ENCODE measurements around the gene GLDC.

The GLDC gene

GRCh38 chr9:6616951-6617602 lies 28.5 kb downstream of the GLDC start:
- no peak for DNase-seq

- no peak for DNase-seq
Measured at GRCh38 chr9:6614489-6614888, 31.0 kb downstream of the GLDC start.

- no peak for DNase-seq
Measured at GRCh38 chr9:6611865-6612264, 33.7 kb downstream of the GLDC start.

- no peak for DNase-seq
Measured at GRCh38 chr9:6610073-6610472, 35.5 kb downstream of the GLDC start.

GRCh38 chr9:6609497-6610016 lies 36.0 kb downstream of the GLDC start:
- DNase-seq = no peak

- DNase-seq = no peak
Measured at GRCh38 chr9:6605202-6605601, 40.3 kb downstream of the GLDC start.

GRCh38 chr9:6600426-6600825 lies 45.1 kb downstream of the GLDC start:
- no peak for DNase-seq

GRCh38 chr9:6600006-6600405 lies 45.5 kb downstream of the GLDC start:
- DNase-seq = no peak

- no peak for DNase-seq
Measured at GRCh38 chr9:6598249-6598725, 47.2 kb downstream of the GLDC start.

- DNase-seq = no peak
Measured at GRCh38 chr9:6592791-6593190, 52.7 kb downstream of the GLDC start.

- no peak for DNase-seq
Measured at GRCh38 chr9:6592231-6592630, 53.3 kb downstream of the GLDC start.

- DNase-seq = no peak
Measured at GRCh38 chr9:6590772-6591384, 54.7 kb downstream of the GLDC start.

GRCh38 chr9:6590334-6590733 lies 55.2 kb downstream of the GLDC start:
- DNase-seq = no peak

- DNase-seq = no peak
Measured at GRCh38 chr9:6584881-6585597, 60.5 kb downstream of the GLDC start.

- DNase-seq = no peak
Measured at GRCh38 chr9:6581253-6581652, 64.3 kb downstream of the GLDC start.

GRCh38 chr9:6579613-6580012 lies 65.9 kb downstream of the GLDC start:
- no peak for DNase-seq

GRCh38 chr9:6576987-6577386 lies 68.5 kb downstream of the GLDC start:
- no peak for DNase-seq

- no peak for DNase-seq
Measured at GRCh38 chr9:6575324-6576034, 70.0 kb downstream of the GLDC start.

- no peak for DNase-seq
Measured at GRCh38 chr9:6567140-6567591, 78.4 kb downstream of the GLDC start.

- DNase-seq = no peak
Measured at GRCh38 chr9:6566409-6567139, 79.0 kb downstream of the GLDC start.

GRCh38 chr9:6565312-6565711 lies 80.2 kb downstream of the GLDC start:
- DNase-seq = no peak

- DNase-seq = no peak
Measured at GRCh38 chr9:6564868-6565267, 80.7 kb downstream of the GLDC start.

GRCh38 chr9:6564360-6564759 lies 81.2 kb downstream of the GLDC start:
- DNase-seq = no peak
